ENCODE measurements around the gene DMAC1.

DMAC1 gene

GRCh38 chr9:7794196-7794595, 5.4 kb downstream of the DMAC1 start:
- DNase-seq (ENCODE audit: low spot score in 2 of 2), result no peak
- H3K36me3 Mint-ChIP-seq, result peaks cover 48% of the 10 kb centered on the region
- H3K27ac Mint-ChIP-seq, result peak overlapping the region; percentile 15
- no peaks in the 10 kb centered on the region for H3K9me3 Mint-ChIP-seq
- peaks cover 33% of the 10 kb centered on the region for H3K4me1 Mint-ChIP-seq
- no peak overlapping the region for H3K4me3 Mint-ChIP-seq
- peak; percentile 75 for ATAC-seq

- Mint-ChIP-seq H3K27ac (no peak overlapping the region), H3K4me1 (peaks cover 22% of the 10 kb centered on the region)
- ATAC-seq, result no peak
Measured at GRCh38 chr9:7791394-7791793, 8.2 kb downstream of the DMAC1 start.

GRCh38 chr9:7790819-7791182, 8.8 kb downstream of the DMAC1 start:
- DNase-seq (ENCODE audit: low spot score in 2 of 2) (no peak), ATAC-seq (no peak)
- no peaks in the 10 kb centered on the region for H3K9me3 Mint-ChIP-seq
- no peak overlapping the region for H3K27ac Mint-ChIP-seq
- H3K4me1 Mint-ChIP-seq, result peaks cover 22% of the 10 kb centered on the region
- H3K36me3 Mint-ChIP-seq, result peaks cover 27% of the 10 kb centered on the region
- no peak overlapping the region for H3K4me3 Mint-ChIP-seq

More at GRCh38 chr9:7791394-7791793, 8.2 kb downstream of the DMAC1 start:
- DNase-seq (ENCODE audit: low spot score in 2 of 2), result no peak
- Mint-ChIP-seq H3K36me3 (peaks cover 33% of the 10 kb centered on the region), H3K4me3 (no peak overlapping the region), H3K9me3 (no peaks in the 10 kb centered on the region)

- no peak overlapping the region for H3K4me3 Mint-ChIP-seq
- H3K27ac Mint-ChIP-seq, result no peak overlapping the region
- DNase-seq (ENCODE audit: low spot score in 2 of 2) (no peak), ATAC-seq (no peak)
- peaks cover 22% of the 10 kb centered on the region for H3K36me3 Mint-ChIP-seq
- H3K4me1 Mint-ChIP-seq, result peaks cover 22% of the 10 kb centered on the region
- no peaks in the 10 kb centered on the region for H3K9me3 Mint-ChIP-seq
Measured at GRCh38 chr9:7790022-7790818, 9.4 kb downstream of the DMAC1 start.

- ATAC-seq (no peak), DNase-seq (ENCODE audit: low spot score in 2 of 2) (no peak)
- Mint-ChIP-seq H3K9me3 (no peaks in the 10 kb centered on the region), H3K4me3 (no peak overlapping the region), H3K27ac (no peak overlapping the region), H3K4me1 (peaks cover 16% of the 10 kb centered on the region), H3K36me3 (peaks cover 9% of the 10 kb centered on the region)
Measured at GRCh38 chr9:7788772-7789171, 10.8 kb downstream of the DMAC1 start.

- ATAC-seq (no peak), DNase-seq (ENCODE audit: low spot score in 2 of 2) (no peak)
- no peak overlapping the region for H3K27ac Mint-ChIP-seq
- H3K4me3 Mint-ChIP-seq, result no peak overlapping the region
- no peaks in the 10 kb centered on the region for H3K9me3 Mint-ChIP-seq
- no peaks in the 10 kb centered on the region for H3K4me1 Mint-ChIP-seq
- no peaks in the 10 kb centered on the region for H3K36me3 Mint-ChIP-seq
Measured at GRCh38 chr9:7785813-7786212, 13.8 kb downstream of the DMAC1 start.

GRCh38 chr9:7784472-7784871, 15.1 kb downstream of the DMAC1 start:
- H3K9me3 Mint-ChIP-seq, result no peaks in the 10 kb centered on the region
- H3K27ac Mint-ChIP-seq, result no peak overlapping the region
- no peak for ATAC-seq
- H3K4me1 Mint-ChIP-seq, result no peaks in the 10 kb centered on the region
- no peak for DNase-seq (ENCODE audit: low spot score in 2 of 2)
- no peaks in the 10 kb centered on the region for H3K36me3 Mint-ChIP-seq
- no peak overlapping the region for H3K4me3 Mint-ChIP-seq

- Mint-ChIP-seq H3K36me3 (no peaks in the 10 kb centered on the region), H3K9me3 (no peaks in the 10 kb centered on the region), H3K4me1 (no peaks in the 10 kb centered on the region), H3K27ac (no peak overlapping the region), H3K4me3 (no peak overlapping the region)
- DNase-seq (ENCODE audit: low spot score in 2 of 2) (no peak), ATAC-seq (no peak)
Measured at GRCh38 chr9:7783635-7784063, 15.9 kb downstream of the DMAC1 start.

GRCh38 chr9:7782400-7783120, 17.0 kb downstream of the DMAC1 start:
- Mint-ChIP-seq H3K36me3 (no peaks in the 10 kb centered on the region), H3K27ac (no peak overlapping the region), H3K9me3 (no peaks in the 10 kb centered on the region), H3K4me3 (no peak overlapping the region), H3K4me1 (no peaks in the 10 kb centered on the region)
- ATAC-seq (no peak), DNase-seq (ENCODE audit: low spot score in 2 of 2) (no peak)

GRCh38 chr9:7780261-7780988, 19.2 kb downstream of the DMAC1 start:
- peaks cover 6% of the 10 kb centered on the region for H3K4me1 Mint-ChIP-seq
- no peak for DNase-seq (ENCODE audit: low spot score in 2 of 2)
- H3K36me3 Mint-ChIP-seq, result no peaks in the 10 kb centered on the region

GRCh38 chr9:7778851-7779600, 20.6 kb downstream of the DMAC1 start:
- Mint-ChIP-seq H3K36me3 (no peaks in the 10 kb centered on the region), H3K4me1 (peaks cover 6% of the 10 kb centered on the region), H3K4me3 (no peak overlapping the region), H3K27ac (no peak overlapping the region), H3K9me3 (no peaks in the 10 kb centered on the region)
- no peak for DNase-seq (ENCODE audit: low spot score in 2 of 2)
- ATAC-seq, result no peak

More at GRCh38 chr9:7780261-7780988, 19.2 kb downstream of the DMAC1 start:
- Mint-ChIP-seq H3K9me3 (no peaks in the 10 kb centered on the region), H3K27ac (no peak overlapping the region), H3K4me3 (no peak overlapping the region)
- no peak for ATAC-seq

- no peak for ATAC-seq
- Mint-ChIP-seq H3K27ac (no peak overlapping the region), H3K36me3 (no peaks in the 10 kb centered on the region), H3K4me3 (no peak overlapping the region), H3K9me3 (no peaks in the 10 kb centered on the region), H3K4me1 (peaks cover 6% of the 10 kb centered on the region)
- no peak for DNase-seq (ENCODE audit: low spot score in 2 of 2)
Measured at GRCh38 chr9:7777771-7778170, 21.8 kb downstream of the DMAC1 start.

GRCh38 chr9:7770111-7770510, 29.5 kb downstream of the DMAC1 start:
- ATAC-seq (no peak), DNase-seq (ENCODE audit: low spot score in 2 of 2) (no peak)
- H3K4me1 Mint-ChIP-seq, result no peaks in the 10 kb centered on the region
- H3K27ac Mint-ChIP-seq, result no peak overlapping the region
- peaks cover under 1% of the 10 kb centered on the region for H3K9me3 Mint-ChIP-seq
- H3K36me3 Mint-ChIP-seq, result no peaks in the 10 kb centered on the region
- no peak overlapping the region for H3K4me3 Mint-ChIP-seq

GRCh38 chr9:7762600-7762999, 37.0 kb downstream of the DMAC1 start:
- DNase-seq (ENCODE audit: low spot score in 2 of 2) (no peak), ATAC-seq (no peak)
- Mint-ChIP-seq H3K9me3 (peaks cover 5% of the 10 kb centered on the region), H3K27ac (no peak overlapping the region), H3K36me3 (no peaks in the 10 kb centered on the region), H3K4me1 (no peaks in the 10 kb centered on the region), H3K4me3 (no peak overlapping the region)

- H3K4me1 Mint-ChIP-seq, result peaks cover 8% of the 10 kb centered on the region
- DNase-seq (ENCODE audit: low spot score in 2 of 2), result no peak
- ATAC-seq, result no peak
- no peaks in the 10 kb centered on the region for H3K36me3 Mint-ChIP-seq
- no peak overlapping the region for H3K4me3 Mint-ChIP-seq
- no peak overlapping the region for H3K27ac Mint-ChIP-seq
- H3K9me3 Mint-ChIP-seq, result peaks cover 3% of the 10 kb centered on the region
Measured at GRCh38 chr9:7760014-7760415, 39.6 kb downstream of the DMAC1 start.

Data from stimulated activated effector memory CD8-positive, alpha-beta T cell treated with anti-CD3 and anti-CD28 coated beads, Interleukin-12 subunit alpha, Interleukin-12 subunit beta, amount 100 ng/mL, for 72 hours (primary cell).